GM18517 (cell line): ENCODE measurements around the gene PLAC8.
A peak's percentile ranks its signal among the peaks of the same experiment; 100 is the strongest.
"Not testable (repeated sequence)": the region's sequence is repeated elsewhere in the genome, so short reads cannot be mapped to it uniquely, and the experiment has no call there.

Source experiments
- ATAC-seq: cut with Tn5 transposase; IDR thresholded peaks from one replicate; pipeline ENCODE4 v1.9.1; 2021; ENCODE audit warnings: mild to moderate bottlenecking, moderate library complexity; ENCODE audit not compliant: unreplicated experiment

Gene PLAC8, protein sequence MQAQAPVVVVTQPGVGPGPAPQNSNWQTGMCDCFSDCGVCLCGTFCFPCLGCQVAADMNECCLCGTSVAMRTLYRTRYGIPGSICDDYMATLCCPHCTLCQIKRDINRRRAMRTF

GRCh38 chr4:83114576-83114975 is at the start of gene PLAC8:
PLAC8 (minus strand) TSS chr4:83114729; CDS start chr4:83107921, 6,808 bp downstream.
- ATAC-seq, result peak; percentile 45

- no peak for ATAC-seq
Observed at GRCh38 chr4:83153417-83153816, 38.9 kb upstream of the PLAC8 start.

DNA sequence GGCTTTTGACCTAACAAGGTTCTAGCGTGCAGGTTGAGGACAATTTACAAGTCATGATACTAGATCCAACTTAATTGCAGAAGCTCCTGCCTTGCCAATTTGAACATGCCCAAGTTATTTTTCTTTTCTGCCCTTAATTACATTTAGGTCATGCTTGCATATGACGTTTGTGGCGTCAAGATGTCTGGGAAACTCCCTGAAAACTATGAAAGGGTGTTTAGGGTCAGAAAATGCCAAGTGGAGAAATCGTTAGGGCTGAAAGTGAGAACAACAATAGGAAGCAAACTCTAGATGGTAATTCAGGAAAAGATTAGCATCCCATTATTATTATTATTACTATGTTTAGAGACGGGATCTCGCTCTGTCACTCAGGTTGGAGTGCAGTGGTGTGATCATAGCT is 38.2 kb upstream of the PLAC8 start:
- ATAC-seq, result no peak

GRCh38 chr4:83151651-83152050 is 37.1 kb upstream of the PLAC8 start:
- no peak for ATAC-seq

GRCh38 chr4:83150653-83151330 is 36.3 kb upstream of the PLAC8 start:
- ATAC-seq, result no peak

DNA sequence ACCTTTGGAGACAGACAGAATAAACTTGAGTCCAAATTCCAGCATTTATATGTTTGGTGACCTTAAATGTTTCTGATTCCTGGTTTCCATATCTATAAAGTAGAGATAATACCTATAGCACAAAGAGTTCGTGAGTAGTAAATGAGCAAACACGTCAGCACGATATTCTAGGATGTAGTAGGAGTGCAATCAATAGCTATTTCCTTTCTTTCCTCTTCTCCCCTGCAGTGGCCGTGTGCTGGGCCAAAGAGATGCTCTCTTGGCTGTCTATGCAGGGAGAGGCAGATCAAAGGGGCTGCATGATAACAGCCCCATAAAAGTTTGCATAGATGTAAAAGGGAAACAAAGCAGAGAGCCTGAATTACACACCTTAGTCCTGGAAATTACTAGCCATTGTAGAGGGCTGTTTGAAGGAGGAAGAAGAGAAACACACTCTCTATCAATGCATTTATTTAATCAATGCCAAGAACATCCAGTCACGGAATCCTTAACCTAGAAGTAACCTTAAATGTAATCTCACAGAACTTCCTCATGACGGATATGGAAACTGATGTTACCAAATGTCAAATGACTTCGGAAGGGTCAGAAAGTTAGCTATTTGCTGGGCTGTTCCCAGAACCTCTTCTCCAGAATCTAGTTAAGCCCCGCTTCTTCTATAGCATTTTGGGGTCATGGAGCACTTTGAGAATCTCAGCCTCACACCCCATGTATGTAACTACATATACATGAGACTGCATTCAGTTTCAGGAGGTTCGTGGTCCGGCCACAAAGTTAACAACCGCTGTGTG is 35.5 kb upstream of the PLAC8 start:
- no peak for ATAC-seq

GRCh38 chr4:83146841-83147240 is 32.3 kb upstream of the PLAC8 start:
- no peak for ATAC-seq

GRCh38 chr4:83145776-83146175 is 31.2 kb upstream of the PLAC8 start:
- ATAC-seq, result not testable (repeated sequence)

GRCh38 chr4:83139514-83140156 is 25.1 kb upstream of the PLAC8 start:
- ATAC-seq, result no peak

DNA sequence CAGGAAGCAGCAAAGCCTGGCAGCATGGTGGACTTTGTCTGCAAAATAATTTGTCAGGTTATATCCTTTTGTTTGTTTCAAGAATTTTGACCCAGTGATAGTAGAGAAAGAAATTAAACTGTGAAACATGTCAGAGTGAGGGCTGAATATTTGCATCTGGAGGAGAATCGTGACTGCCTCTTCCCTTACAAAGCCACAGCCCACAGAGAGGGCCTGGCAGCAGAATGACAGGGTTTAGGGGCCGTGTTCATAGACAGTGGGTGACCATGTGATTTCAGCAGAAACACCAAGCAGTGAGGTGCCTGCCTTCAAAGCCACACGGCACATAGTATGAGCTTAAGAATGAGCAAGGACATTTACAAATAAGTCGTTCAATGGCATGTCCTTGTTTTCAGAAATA is 24.4 kb upstream of the PLAC8 start:
- no peak for ATAC-seq

DNA sequence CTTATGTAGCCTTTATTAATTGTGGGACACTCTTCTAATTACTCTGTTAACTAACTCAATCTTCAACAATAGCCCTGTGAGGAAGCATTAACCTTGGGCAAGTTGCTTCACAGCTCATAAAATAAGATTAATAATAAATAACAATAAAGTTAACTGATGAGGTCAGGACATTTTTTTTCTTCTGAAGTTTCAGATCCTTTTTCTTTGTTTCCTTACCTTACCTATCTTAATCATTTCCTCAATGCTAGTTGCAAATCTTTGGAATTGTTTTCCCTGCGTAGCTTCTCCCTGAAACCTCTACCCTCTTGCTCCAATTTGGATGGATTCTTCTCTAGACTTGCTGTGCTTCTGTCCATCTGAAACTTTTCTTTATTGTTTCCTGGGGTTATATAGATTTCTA is 17.5 kb upstream of the PLAC8 start:
- no peak for ATAC-seq

DNA sequence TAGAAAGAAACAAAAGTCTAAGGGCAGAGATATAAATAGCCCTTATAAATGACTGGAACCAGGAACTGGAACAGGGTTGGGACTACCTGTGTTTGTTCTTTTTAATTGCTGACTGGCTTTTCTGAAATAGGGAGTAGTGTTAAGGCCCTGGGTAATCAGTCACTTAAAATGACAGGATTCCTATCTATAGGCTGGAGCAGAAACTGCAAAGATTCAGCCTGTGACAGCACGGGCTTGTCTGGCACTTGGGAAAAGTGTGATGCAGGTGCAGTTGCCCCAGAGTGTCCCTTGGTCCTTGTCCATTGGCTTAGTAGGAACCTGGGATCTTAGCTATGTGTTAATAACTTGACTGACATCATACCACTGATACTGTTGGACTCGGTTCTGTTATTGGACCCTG is 14.7 kb upstream of the PLAC8 start:
- ATAC-seq, result no peak

GRCh38 chr4:83128240-83128929 is 13.9 kb upstream of the PLAC8 start:
- no peak for ATAC-seq

GRCh38 chr4:83125738-83126141 is 11.2 kb upstream of the PLAC8 start:
- no peak for ATAC-seq

DNA sequence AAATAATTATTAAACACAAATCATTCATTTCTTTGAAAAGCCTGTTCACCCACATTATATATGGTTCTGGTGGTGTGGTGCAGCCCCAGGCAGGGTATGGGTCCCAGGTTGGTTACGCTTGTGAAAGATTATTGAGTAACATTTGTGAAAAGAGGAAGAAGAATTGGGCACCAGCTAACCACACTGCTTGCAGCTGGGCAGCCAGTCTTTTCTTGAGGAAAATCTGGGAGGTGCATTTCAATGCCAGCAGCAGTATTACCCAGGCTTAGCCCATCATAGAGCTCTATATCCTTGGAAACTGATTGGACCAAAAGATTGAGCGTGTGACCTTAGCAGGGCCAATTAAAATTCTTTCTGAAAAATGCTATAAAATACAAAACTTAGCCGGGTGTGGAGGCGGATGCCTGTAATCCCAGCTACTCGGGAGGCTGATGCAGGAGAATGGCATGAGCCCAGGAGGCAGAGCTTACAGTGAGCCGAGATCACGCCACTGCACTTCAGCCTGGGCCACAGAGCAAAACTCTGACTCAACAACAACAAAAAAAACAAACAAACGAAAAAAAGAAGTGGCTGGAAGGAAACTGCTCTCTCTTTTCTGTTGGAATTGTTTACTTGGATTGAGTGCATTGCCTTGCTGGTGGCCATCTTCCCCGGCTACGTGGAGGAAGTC is 9.7 kb upstream of the PLAC8 start:
- no peak for ATAC-seq

GRCh38 chr4:83121246-83121645 is 6.7 kb upstream of the PLAC8 start:
- ATAC-seq, result no peak

- no peak for ATAC-seq
Observed at GRCh38 chr4:83118869-83119268, 4.3 kb upstream of the PLAC8 start.

- no peak for ATAC-seq
Observed at GRCh38 chr4:83115656-83116285, 1.2 kb upstream of the PLAC8 start.

DNA sequence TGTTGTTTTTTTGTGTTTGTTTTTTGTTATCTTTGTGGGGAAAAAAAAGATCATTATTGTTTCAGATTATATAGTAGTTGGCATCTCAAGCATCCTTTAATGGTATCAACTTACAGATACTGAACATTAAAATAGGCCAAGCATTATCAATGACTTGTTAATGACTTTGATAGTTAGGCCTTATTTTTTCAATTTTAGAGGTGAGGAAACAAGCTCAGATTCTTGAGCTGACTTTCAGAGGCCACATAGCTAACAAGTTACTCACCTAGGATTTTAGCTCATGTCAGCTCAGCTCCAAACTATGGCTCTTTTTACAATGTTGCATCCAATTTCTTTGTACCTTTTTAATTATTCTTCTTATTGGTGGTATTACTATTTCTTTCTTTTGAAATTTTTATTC is 471 bp upstream of the PLAC8 start:
- ATAC-seq, result no peak

- no peak for ATAC-seq
Observed at GRCh38 chr4:83113429-83113786, 1.1 kb downstream of the PLAC8 start.
